HG03045 (cell line): ENCODE results near the gene NT5M.
A peak's percentile ranks its signal among the peaks of the same experiment; 100 is the strongest.
"Not testable (repeated sequence)": the region's sequence is repeated elsewhere in the genome, so short reads cannot be mapped to it uniquely, and the experiment has no call there.

Source experiments
- ATAC-seq: cut with Tn5 transposase; IDR thresholded peaks from one replicate; pipeline ENCODE4 v1.9.1; 2021; ENCODE audit warnings: mild to moderate bottlenecking, moderate library complexity; ENCODE audit not compliant: unreplicated experiment

The NT5M gene

GRCh38 chr17:17301659-17302058, 1.5 kb upstream of the NT5M start:
- not testable (repeated sequence) for ATAC-seq

DNA sequence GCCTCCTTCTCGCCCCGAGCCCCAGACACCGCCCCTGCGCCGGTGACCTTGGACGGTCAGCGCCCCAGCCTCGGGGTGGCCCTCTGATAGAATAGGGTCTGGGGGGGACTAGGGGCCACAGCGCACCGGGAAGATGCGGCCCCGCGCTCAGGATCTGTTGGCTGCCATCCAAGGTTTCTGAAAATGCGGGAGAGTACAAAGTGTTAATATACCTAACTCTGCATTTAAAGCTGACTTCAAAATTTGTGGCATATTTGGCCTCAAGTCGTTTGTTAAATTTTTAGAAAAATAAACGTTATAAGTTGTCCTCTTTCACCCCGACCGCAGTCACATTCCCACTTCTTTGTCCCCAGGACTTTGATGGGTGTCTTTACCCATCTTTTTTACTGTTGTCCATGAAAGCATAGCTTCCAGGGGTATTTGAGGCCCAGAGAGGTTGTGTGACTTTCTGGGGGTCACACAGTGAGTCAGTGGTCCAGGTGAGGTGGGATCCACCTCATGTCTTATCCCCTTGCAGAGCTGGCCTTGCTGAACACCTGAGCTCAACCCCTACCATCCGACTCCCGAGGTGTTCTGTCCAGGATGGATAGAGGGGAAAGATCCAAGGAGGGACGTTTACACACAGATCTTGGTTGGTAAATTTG, 796 bp downstream of the NT5M start:
- ATAC-seq = no peak

DNA sequence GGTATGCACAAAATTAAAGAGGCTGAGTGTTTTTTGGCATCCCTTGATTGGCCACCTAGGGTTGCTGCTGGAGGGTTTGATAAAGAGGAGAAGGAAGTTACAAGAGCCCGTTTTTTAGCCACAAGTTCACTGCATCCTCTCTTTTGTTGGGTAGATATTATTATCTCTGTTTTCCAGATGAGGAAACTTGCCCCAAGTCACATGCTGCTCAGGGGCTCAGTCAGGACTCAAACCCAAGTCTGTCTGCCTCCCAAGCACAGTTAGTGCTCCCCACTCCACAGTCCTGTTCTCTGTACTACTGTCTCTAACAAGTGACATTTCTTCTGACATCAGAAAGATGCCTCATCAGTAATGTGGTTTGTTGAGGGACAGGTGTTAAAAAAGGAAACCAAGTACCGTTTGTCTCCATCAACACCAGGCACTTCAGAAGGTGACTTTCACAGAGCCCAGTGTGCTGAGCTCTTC, 1.4 kb downstream of the NT5M start:
- ATAC-seq = no peak

DNA sequence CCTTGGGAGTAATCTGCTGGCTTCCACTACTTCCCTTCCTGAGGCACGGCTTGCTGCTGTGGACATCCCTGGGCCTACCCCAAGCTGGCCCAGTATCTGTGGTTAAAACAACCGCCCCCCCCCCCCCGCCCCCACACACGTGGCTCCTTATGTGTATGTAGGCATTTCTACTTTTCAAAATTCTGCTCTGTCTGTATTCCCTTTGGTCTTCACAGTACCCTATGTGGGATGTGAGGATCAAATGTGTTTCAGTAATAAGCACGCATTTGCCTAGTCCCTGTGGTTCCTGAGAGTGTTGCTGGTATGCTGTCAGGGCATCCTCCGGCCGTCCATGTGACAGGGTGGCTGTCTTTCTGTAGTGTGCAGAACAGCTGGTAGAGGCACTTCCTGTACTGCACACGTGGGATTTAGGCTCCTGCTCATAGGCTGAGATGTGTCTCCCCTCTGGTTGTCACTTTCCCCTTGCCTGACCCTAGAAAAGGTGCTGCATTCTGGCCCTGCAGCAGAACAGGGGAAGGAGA, 2.2 kb downstream of the NT5M start:
- ATAC-seq = peak; percentile 46

- no peak for ATAC-seq
Measured at GRCh38 chr17:17309356-17309755, 6.2 kb downstream of the NT5M start.

DNA sequence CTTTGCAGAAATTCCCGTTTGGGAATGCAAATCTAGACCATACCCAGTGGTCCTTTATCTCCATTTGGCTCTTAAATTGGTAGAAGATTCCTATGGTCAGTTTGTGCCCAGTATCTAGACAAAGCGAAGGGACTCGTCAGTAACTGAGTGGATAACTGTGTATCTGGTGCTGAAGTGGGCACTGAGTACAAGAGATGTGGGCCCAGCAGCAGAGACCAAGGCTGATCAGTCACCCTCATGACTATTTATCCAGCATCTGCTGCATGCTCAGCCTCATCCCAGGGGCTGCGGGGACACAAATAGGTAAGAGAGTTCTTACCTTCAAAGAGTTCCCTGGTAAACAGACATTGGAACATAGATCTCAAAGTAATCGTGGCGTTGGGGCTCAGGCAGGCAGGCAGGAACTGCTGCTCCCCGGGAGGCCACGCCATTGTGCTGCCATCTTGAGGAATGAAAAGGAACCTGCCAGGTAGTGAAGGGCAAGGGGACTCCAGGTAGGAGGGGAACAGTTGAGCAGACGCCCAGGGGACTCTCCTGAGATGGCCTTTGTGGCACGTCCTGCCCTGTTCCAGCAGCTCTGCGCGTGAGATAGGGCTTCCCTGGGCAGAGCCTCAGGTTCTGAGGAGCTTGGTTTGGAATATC, 10.3 kb downstream of the NT5M start:
- no peak for ATAC-seq

DNA sequence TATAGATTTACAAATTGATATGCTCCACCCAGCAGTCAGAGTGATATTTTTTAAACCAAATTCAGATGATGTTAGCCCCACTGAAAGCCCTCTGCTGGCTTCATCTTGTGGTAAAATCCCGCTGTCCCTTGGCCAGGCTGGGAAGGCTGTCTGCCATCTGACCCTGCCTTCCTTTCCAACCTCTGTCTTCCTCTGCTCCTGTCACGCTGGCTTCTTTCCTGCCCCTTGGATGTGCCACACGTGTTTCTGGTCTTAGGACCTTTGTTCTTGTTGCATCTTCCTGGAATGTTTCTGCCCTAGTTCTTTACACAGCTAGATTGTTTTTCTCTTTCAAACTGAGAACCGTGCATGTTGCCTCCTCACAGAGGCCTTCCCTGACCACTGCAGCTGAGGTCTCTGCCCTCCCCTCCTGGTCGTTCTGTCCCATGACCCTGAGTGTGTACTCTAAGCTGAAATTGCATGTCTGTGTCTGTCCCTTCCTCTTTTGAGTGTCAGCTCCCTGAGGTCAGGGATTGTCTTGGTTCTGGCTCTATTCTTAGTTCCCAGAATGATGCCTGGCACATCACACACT, 11.4 kb downstream of the NT5M start:
- no peak for ATAC-seq

- no peak for ATAC-seq
Measured at GRCh38 chr17:17315142-17315821, 12.1 kb downstream of the NT5M start.

GRCh38 chr17:17320188-17320910, 17.2 kb downstream of the NT5M start:
- no peak for ATAC-seq

- no peak for ATAC-seq
Measured at GRCh38 chr17:17320911-17321220, 17.7 kb downstream of the NT5M start.

DNA sequence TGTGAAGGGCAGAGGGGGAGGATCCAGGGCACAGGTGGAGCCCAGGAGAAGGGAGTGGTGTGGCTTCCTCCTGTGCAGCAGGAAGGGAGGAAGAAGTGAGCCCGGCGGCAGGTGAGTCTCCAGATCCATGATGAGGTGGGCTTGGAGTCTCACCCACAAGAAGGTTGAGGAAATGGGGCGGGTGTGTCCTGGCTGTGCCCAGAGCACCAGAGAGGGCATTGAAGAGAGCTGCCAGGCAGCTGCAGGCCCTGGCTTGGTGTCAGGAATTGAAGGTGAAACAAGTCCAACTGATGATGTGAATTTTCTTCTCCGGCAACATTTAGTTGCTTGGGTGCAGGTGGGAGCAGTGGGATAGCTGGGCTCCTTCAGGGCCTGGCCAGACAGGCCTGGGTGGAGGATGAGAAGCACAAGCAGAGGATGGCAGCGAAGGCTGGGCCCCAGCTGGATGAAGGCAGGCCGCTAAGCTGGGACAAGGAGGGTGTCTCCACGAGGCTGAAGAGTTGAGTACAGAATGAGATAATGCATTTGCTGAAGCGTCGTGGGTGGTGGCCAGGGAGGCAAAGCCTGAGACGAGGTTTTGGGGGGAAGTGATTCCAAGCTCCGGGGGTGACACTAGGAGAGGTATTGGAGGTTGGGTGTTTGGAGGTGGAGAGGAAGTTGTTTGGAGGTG, 18.3 kb downstream of the NT5M start:
- ATAC-seq = no peak

DNA sequence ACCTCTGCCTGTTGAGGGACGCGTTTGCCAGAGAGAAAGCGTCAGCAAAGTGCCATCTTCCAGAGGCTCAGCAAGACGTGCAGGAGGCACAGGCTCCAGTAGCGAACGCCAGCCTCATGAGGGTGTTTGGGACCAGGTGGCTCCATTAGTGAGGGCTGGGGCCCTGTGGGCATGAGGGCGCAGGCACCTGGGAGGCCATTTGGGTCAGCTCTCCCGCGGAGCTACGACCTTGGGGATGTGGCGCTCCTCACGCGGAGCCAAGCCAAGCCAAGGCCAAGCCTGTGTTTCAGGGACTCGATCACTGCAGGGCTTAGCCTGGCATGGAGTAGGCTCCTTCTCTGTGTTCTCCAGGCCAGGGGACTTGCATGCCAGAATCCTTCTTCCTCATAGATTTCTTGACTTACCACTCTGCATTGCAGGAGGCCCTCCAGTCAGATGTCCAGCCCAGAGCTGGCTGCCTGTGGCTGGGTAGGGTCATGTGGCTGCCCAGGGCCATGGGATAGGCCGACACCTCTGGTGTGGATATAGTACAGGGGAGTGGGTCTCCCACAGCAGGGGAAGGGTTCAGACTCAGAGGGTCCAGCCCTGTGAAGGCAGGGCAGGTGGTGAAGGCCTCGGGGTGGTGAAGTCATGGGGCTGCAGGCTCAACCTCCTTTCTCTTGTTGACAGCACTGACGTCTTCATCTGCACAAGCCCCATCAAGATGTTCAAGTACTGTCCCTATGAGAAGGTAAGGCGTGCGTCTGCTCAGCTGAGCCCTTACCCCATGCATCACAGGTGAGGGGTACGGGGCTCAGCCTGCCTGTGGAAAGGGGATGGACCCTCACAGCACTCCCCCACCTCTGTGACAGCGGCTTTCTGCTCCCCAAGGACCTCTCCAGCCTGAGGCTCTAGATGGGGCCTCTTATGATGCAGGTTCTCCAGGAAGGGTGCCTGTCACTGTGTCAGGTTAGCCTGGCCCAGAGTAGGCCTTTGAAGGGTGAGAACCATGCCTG, 19.6 kb downstream of the NT5M start:
- no peak for ATAC-seq

DNA sequence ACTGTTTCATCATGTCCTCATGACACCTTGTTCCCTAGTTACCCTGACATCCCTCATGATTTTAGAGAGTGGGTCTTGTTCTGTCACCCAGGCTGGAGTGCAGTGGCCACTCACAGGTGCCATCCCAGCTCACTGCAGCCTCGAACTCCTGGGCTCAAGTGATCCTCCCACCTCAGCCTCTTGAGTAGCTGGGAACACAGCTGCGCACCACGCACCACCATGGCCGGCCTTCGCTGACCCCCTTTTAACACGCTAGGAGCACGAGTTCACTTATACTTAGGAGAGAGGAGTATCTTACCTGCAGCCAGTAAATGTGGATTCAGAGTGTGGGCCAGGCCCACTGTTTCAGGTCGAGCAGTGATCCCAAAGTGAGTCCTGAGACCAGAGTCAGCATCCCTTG, 21.4 kb downstream of the NT5M start:
- ATAC-seq = no peak

DNA sequence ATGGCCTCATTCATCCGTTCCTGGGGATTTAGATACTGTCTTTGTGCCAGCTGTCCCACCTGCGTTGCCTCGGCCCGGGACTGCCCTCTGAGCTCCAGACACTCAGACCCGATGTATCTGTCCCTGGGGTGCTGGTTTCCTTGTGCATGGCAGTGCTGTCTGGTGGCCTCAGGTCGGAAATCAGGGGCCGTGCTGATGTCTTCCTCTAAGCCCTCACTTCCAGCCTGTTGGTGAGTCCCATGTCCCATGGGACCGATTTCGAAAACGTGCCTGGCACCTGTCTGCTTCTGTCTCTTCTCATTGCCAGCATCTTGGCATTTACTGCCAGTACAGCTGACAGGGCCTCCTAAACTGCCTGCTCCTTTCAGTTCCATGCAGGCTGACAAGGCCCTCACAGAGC, 22.1 kb downstream of the NT5M start:
- ATAC-seq = no peak

DNA sequence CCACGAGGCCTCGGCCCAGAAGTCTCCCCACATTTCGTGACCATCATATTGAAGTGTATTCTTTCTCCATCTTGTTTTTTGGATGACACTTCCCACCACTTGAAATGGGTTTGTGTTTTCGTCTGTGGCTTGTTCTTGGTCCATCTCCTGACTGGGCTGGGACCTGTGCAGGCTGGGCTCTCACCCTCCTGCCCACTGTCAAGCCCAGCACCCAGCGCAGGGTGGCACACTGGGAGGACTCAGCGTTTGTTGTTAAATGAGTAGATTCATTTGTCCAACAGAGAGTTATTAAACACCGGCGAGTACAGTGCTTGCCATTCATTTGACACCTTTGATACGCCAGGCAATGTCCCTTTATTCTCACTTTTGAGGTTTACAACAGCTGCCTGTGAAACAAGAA, 22.6 kb downstream of the NT5M start:
- no peak for ATAC-seq

DNA sequence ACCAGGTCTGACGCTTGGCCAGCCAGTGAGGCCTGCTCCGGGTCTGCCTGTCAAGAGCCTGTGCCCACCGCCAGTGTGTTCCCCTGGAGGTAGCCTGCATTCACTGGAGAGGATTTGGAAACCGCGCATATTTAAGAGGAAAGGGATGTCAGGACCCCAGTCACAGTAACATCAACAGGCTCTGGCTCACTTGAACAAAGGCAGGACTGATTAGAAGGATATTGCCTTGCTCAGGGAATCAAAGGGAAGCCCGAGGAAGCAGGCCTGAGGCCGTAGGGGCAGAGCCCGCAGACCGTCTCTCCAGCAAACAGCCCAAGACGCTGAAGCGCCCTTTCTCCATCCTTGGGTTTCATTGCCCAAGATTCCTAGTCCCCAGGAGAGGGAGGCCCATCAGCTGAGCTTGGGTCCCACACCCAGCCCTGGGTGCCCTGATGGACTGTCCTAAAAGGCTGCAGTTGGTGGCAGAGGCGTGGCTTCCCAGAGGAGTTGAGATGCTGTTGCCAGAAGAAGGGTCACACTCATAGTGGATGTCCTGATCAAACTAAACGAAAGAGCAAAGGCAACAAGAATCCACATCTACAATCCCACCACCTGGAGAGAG, 23.2 kb downstream of the NT5M start:
- ATAC-seq = no peak

DNA sequence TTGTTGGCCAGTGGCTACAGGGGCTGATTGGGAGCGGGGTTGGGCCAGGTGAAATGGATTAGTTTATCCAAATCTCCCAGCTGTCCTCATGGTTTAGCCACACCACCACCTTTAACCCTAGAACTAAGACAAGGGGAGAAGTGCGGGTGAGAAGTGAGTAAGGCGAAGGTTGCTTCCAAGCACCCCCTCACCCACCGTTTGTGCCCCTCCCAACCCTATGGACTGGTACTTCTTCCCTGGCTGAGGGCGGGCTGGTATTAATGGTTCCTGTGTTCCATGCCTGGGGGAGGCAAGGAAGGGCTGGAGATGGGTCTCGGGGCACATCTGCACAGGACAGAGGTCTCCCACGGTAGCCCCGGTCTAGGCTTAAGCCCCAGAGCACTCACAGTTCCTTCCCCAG, 25.1 kb downstream of the NT5M start:
- no peak for ATAC-seq

DNA sequence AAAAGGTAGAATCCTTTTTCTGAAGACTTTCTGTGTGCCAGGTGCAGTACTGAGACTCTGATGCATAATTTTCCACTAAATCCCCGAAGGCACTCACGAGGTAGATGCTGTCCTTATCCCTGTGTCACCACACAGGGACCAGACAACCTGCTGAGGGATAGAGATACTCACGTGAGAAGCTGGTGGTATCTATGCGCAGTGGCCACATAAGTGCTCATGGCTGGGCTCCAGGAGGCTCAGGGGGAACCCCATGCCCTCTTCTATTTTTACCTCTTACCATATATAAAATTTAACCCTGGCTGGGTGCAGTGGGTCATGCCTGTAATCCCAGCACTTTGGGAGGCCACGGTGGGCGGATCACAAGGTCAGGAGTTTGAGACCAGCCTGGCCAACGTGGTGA, 38.3 kb downstream of the NT5M start:
- ATAC-seq = no peak
